IPS-18c (cell line): ENCODE results near the gene PRKCA.
"Not testable (repeated sequence)": the region's sequence is repeated elsewhere in the genome, so short reads cannot be mapped to it uniquely, and the experiment has no call there.

Experiments
- H3K4me3 ChIP-seq: 2 replicates; pipeline ENCODE4 v1.7.0; 2013; ENCODE audit warnings: low read depth, mild to moderate bottlenecking, low read length, moderate library complexity; ENCODE audit not compliant: insufficient read depth
- H3K9me3 ChIP-seq: one replicate; pipeline ENCODE4 v1.6.1; 2013; ENCODE audit warnings: mild to moderate bottlenecking, low read length, moderate library complexity; ENCODE audit not compliant: control insufficient read depth, insufficient read depth

Gene PRKCA

GRCh38 chr17:66341462-66341861, 39.0 kb downstream of the PRKCA start:
- H3K4me3 ChIP-seq, result no peak overlapping the region
- H3K9me3 ChIP-seq, result no peaks in the 10 kb centered on the region

DNA sequence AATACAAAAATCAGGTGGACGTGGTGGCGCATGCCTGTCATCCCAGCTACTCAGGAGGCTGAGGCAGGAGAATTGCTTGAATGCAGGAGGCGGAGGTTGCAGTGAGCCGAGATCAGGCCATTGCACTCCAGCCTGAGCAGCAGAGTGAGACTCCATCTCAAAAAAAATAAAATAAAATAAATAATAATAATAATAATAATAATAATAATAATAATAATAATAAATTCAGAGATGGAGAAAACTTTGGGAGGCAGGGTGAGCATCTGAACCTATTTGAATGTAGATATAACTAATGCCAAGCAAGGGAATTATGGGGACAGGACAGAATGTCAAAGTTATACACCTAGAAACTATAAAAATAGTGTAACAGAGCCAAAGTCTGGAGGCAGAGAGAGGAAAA, 39.9 kb downstream of the PRKCA start:
- not testable (repeated sequence) for H3K4me3 ChIP-seq, H3K9me3 ChIP-seq

DNA sequence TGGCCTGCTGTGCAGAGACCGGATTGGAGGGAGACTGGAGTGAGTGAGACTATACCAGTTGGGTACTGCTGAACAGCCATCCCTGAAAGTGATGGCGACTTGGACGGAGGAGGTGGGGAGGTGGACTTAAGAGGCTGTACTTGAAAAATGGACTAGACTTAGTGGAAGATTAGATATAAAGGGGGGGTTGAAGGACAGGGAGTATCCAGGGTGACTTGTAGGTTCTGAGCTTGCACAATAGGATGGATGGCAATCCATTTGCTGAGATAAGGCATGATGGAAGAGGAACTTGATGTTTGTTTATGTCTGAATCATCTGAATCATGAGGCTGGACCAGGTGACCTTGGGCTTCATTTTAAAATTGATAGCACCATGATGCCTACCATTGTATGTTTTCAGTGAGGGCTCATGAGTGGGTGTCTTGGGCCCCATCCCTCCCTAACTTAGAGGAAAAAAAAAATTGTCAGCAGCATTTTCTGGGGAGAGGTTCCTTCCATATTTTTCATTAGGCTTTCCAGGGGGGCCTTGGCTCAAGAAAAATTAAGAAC, 41.2 kb downstream of the PRKCA start:
- Histone ChIP-seq H3K9me3 (no peaks in the 10 kb centered on the region), H3K4me3 (no peak overlapping the region)

GRCh38 chr17:66344473-66344872, 42.1 kb downstream of the PRKCA start:
- H3K9me3 ChIP-seq, result no peaks in the 10 kb centered on the region
- no peak overlapping the region for H3K4me3 ChIP-seq

DNA sequence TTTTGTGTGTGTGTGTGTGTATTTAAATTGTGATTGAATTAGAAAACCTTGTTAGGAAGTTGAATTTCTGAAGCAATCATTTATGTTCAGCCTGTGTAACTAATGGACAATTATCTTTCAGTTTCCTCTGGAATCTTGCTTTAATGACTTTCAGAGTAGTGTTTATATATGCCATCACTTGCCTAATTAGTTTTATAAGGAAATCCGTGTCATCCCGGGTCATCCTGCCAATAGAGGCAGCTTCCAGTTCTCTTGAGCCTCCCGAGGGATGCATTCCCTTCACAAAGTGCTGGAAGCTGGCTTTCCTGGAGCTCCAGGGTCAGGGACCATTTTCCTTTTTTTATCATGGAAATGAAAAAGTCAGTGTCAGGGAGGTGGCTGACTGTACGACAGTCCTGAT, 42.9 kb downstream of the PRKCA start:
- Histone ChIP-seq H3K4me3 (no peak overlapping the region), H3K9me3 (no peaks in the 10 kb centered on the region)

DNA sequence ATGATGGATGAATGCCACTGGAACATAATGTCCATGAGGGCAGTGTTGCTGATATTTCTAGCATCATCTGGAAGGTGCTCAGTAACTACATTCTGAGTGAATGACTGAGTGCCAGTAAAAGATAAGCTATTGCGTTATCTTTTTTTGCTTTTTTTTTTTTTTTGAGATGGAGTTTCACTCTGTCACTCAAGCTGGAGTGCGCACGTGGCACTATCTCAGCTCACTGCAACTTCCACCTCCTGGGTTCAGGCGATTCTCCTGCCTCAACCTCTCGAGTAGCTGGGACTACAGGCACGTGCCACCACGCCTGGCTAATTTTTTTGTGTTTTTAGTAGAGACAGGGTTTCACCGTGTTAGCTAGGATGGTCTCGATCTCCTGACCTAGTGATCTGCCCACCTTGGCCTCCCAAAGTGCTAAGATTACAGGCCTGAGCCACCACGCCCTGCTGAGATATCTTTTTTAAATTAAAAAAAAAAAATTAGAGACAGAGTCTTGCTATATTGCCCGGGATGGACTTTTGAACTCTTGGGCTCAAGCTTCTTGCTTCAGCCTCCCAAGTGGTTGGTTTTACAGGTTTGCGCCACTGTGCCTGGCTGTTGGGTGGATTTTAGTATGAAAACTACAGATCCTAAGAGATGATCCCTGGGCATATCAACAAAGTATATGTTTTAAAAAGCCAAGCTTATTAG, 43.7 kb downstream of the PRKCA start:
- not testable (repeated sequence) for H3K4me3 ChIP-seq, H3K9me3 ChIP-seq

DNA sequence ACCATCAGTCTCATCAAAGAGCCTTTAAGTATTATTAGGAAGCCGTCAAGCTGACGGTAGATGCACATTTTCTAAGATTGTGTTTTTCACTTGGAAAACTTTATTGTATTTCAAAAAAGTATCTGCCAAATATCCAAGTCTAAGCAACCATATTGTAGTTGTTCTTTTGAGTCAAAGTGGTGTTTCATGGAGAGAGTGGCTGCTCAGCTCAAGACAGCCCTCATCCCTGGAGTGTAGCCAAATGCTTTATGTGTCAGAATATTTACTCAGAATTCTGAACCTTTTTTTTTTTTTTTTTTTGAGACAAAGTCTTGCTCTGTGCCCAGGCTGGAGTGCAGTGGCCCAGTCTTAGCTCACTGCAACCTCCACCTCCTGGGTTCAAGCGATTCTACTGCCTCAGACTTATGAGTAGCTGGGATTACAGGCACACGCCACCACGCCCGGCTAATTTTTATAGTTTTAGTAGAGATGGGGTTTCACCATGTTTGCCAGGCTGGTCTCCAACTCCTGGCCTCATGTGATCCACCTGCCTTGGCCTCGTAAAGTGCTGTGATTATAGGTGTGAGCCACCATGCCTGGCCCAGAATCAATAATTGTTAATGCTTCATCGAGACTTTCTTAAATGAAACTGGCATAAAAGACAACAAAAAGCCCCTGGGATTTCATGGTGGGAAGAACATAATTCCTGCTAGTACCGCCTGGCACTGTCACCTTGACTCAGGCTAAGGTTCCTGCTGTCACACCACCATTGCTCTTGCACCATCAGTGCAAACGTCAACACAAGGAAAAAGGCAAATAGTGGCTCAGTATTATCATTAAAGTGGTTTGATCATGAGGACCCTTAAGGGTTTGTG, 45.5 kb downstream of the PRKCA start:
- Histone ChIP-seq H3K4me3 (no peak overlapping the region), H3K9me3 (no peaks in the 10 kb centered on the region)

- no peaks in the 10 kb centered on the region for H3K9me3 ChIP-seq
- H3K4me3 ChIP-seq, result no peak overlapping the region
These were observed 46.3 kb downstream of the PRKCA start for GRCh38 chr17:66348584-66349165.

- H3K4me3 ChIP-seq, result no peak overlapping the region
- H3K9me3 ChIP-seq, result no peaks in the 10 kb centered on the region
These were observed 47.3 kb downstream of the PRKCA start for GRCh38 chr17:66349521-66350254.

DNA sequence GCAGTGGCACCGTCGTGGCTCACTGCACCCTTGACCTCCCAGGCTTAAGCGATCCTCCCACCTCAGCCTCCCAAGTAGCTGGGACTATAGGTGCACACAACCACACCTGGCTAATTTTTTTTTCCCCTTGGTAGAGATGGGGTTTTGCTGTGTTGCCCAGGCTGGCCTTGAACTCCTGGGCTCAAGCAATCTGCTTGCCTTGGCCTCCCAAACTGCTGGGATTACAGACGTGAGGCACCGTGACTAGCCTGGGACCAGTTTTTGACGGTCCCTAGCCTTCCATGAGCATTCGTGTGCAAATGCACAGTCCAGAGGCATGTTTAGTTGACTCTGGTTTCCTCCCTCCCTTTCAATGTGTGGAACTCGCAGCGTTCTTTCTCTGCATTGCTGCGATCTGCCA, 48.2 kb downstream of the PRKCA start:
- not testable (repeated sequence) for H3K4me3 ChIP-seq, H3K9me3 ChIP-seq

DNA sequence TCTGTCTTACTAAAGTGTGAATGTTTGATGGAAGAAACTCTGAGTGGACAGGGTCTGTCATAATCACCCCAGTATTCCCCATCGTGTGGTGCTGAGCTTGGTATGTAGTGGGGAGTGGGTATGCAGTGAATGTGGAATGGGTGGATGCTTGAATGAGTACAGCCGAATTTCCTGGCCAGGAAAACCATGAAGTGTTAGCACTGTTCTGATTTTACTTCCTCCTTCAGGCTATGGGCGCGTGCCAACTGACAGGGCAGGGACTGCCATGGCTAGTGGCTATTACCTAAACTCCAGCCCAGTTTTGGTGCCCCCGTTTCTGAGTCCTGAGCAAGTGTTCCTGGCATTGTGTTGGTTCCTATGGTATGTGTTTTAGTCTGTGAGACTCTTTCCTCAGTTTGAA, 48.6 kb downstream of the PRKCA start:
- H3K9me3 ChIP-seq, result no peaks in the 10 kb centered on the region

DNA sequence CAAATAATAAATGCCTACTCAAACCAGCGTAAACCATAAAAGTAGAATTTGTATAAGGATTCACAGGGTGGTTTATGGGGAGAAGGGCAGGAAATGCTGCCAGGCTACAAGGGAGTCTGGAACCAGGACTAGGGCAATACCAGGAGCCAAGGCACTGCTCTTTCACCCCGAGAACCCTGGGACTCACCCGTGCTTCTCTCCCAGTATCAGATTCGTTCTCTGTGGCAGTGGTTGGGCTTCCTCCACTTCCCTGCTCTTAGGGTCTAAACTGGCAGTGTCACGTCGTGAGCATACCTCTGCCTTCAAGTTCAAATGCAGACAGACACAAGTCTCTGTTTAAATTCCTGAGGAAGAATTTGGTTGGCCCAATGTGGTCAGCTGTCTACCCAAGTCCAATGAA, 49.3 kb downstream of the PRKCA start:
- Histone ChIP-seq H3K9me3 (no peaks in the 10 kb centered on the region), H3K4me3 (no peak overlapping the region)

More for the DNA sequence above, 48.6 kb downstream of the PRKCA start:
- no peak overlapping the region for H3K4me3 ChIP-seq

DNA sequence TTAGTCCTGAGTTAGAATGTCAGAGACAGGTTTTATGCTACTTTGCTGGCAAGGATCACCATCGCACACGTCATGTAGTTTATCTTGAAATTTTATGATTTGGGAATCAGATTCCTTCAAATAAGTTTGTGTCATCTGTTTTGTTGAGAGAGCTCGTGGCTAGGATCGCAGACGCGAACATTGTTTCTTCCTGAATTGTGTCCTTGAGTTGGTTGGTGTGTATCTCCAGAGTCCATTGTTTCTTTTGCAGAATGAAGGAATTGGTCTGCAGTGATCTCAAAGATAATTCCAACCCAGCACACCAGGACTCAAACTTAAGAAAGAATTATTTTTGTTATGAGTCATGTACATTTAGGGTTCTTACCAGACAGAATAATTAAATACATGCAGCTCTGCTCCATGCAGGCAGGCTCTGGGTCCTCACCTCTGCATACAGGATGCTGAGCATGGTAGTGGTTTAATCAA, 51.6 kb downstream of the PRKCA start:
- Histone ChIP-seq H3K9me3 (no peaks in the 10 kb centered on the region), H3K4me3 (no peak overlapping the region)

- Histone ChIP-seq H3K4me3 (no peak overlapping the region), H3K9me3 (no peaks in the 10 kb centered on the region)
These were observed 52.1 kb downstream of the PRKCA start for GRCh38 chr17:66354472-66354871.

- Histone ChIP-seq H3K9me3 (no peaks in the 10 kb centered on the region), H3K4me3 (no peak overlapping the region)
These were observed 52.6 kb downstream of the PRKCA start for GRCh38 chr17:66354981-66355380.

DNA sequence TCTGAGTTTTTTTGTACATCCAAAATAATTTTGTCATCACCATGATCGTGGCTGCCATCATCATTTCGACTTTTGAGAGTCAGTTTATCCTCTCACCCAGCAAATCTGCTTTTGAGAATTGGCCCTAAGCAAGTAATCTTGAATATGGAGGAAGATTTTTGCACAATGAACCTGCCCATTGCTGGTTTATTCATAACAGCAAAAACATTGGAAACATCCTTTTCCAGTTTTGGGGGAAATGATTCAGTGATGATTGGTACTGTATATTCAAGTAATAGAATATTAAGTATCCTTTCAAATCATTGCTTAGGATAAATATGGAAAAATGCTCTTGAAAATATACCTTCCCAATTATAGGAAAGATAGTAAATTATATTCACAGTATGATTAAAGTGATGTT, 53.1 kb downstream of the PRKCA start:
- Histone ChIP-seq H3K4me3 (no peak overlapping the region), H3K9me3 (no peaks in the 10 kb centered on the region)

DNA sequence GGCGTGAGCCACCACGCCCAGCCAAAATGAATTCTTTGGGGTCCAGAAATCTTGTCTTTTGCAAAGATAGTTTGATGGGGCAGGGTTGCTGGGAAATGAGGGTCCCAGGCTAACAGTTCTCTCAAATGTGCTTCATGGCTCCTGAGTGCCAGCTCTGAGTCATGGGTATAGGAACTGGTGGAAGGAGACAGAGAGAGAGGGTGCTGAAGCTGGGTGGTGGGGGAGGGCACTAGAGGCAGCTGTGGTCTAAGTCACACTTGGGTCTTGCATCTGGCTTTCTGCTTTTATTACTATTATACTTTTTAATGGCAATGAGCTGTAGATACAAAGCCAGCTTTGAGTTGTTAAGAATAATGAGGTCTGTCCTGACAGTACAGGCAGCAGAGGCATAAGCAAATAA, 54.6 kb downstream of the PRKCA start:
- Histone ChIP-seq H3K4me3 (no peak overlapping the region), H3K9me3 (no peaks in the 10 kb centered on the region)
